NAMALWA (cell line): ENCODE data around the gene KCNK4.
"Not testable (repeated sequence)": the region's sequence is repeated elsewhere in the genome, so short reads cannot be mapped to it uniquely, and the experiment has no call there.

ENCODE experiments used
- DNase-seq: peaks from one replicate; pipeline ENCODE4 v3.0.0-alpha.2; 2015; ENCODE audit warnings: low spot score

The KCNK4 gene

DNA sequence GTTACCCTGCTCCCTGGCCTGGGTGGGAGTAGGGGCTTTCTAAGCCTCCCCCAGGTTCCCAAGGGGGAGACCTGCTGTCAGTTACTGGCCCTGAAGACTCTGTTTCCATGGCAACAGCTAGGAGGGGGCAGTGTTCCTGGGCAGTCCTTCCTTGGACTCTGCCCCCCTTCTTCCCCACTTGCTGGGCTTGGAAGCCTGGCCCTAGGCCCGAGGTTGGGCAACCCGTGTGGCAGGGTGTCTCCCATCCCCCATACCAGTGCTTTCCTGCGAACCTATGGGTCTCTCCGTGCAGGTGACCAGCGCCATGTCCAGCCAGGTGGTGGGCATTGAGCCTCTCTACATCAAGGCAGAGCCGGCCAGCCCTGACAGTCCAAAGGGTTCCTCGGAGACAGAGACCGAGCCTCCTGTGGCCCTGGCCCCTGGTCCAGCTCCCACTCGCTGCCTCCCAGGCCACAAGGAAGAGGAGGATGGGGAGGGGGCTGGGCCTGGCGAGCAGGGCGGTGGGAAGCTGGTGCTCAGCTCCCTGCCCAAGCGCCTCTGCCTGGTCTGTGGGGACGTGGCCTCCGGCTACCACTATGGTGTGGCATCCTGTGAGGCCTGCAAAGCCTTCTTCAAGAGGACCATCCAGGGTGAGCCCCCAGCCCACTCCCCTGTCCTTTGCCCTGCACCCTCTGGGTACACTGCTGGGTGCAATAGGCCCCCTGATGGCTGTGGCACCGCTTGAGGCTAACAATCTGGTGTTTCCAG is 15.9 kb downstream of the KCNK4 start:
- DNase-seq = no peak

DNA sequence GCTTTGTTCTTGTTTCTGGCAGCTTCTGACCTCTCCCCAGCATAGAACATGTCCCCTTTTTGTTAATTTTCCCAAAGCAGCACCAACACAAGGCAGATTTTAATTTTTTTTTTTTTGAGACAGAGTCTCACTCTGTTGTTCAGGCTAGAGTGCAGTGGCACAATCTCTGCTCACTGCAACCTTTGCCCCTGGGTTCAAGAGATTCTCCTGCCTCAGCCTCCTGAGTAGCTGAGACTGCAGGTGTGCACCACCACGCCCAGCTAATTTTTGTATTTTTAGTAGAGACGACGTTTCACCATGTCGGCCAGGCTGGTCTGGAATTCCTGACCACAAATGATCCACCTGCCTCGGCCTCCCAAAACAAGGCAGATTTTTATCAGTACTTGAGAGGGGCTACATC is 16.7 kb downstream of the KCNK4 start:
- not testable (repeated sequence) for DNase-seq

- DNase-seq = no peak
These were observed 21.8 kb downstream of the KCNK4 start for GRCh38 chr11:64312947-64313346.

GRCh38 chr11:64313491-64314145 is 22.5 kb downstream of the KCNK4 start:
- no peak for DNase-seq

DNA sequence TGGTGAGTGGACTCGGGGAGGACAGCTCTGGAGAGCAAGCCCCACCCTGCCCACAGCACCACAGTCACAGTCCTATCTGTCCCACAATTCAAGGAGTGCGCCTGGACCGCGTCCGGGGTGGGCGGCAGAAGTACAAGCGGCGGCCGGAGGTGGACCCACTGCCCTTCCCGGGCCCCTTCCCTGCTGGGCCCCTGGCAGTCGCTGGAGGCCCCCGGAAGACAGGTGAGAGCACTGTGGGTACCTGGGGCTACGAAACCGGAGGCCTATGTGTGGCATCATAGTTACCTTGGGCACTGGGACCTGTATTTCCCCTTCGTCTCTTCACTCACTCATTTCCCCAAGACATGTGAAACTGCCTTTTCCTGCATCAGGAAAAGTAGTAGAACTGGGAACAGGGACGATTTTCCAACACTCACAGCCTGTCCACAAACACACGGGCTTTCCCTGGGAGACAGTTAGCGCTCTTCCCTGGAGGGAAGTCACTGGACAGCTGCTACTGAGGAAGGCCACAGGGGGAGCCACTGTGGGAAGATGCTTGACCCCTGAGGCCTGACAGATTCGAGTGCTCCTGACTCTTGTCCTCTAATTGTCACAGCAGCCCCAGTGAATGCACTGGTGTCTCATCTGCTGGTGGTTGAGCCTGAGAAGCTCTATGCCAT is 23.2 kb downstream of the KCNK4 start:
- no peak for DNase-seq

GRCh38 chr11:64314805-64315561 is 23.9 kb downstream of the KCNK4 start:
- no peak for DNase-seq

DNA sequence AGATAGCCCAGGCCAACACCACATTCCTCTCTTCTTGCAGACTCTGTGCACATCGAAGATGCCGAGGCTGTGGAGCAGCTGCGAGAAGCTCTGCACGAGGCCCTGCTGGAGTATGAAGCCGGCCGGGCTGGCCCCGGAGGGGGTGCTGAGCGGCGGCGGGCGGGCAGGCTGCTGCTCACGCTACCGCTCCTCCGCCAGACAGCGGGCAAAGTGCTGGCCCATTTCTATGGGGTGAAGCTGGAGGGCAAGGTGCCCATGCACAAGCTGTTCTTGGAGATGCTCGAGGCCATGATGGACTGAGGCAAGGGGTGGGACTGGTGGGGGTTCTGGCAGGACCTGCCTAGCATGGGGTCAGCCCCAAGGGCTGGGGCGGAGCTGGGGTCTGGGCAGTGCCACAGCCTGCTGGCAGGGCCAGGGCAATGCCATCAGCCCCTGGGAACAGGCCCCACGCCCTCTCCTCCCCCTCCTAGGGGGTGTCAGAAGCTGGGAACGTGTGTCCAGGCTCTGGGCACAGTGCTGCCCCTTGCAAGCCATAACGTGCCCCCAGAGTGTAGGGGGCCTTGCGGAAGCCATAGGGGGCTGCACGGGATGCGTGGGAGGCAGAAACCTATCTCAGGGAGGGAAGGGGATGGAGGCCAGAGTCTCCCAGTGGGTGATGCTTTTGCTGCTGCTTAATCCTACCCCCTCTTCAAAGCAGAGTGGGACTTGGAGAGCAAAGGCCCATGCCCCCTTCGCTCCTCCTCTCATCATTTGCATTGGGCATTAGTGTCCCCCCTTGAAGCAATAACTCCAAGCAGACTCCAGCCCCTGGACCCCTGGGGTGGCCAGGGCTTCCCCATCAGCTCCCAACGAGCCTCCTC is 24.8 kb downstream of the KCNK4 start:
- DNase-seq = not testable (repeated sequence)

DNA sequence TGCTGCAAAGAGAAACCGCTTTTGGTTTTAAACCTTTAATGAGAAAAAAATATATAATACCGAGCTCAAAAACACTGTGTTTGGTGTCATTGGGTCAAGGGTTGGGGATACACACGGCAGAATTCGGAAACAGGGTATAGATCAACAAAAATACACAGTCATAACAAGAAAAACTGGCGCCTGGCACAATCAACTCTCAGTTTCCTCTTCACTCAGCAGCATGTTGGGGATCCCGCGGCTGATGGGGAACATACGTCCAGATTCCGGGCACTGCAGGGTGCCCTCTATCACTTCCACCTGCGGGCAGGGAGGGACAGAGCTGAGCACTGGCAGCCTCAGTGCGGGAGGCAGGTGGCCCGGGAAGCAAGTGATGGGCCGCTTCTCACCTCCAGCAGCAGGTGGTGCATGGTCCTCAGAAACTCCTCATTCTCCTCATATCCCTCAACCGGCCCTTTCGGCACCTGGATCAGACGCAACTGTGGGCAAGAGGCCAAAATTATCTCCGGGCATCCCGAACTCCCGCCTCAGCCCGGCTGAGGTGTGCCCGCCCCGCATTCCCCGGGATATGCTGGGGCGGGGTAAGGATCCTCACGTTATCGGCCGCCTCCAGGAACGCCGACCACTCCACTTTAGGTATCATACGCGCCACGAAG is 25.7 kb downstream of the KCNK4 start:
- peak; percentile 67 for DNase-seq

DNA sequence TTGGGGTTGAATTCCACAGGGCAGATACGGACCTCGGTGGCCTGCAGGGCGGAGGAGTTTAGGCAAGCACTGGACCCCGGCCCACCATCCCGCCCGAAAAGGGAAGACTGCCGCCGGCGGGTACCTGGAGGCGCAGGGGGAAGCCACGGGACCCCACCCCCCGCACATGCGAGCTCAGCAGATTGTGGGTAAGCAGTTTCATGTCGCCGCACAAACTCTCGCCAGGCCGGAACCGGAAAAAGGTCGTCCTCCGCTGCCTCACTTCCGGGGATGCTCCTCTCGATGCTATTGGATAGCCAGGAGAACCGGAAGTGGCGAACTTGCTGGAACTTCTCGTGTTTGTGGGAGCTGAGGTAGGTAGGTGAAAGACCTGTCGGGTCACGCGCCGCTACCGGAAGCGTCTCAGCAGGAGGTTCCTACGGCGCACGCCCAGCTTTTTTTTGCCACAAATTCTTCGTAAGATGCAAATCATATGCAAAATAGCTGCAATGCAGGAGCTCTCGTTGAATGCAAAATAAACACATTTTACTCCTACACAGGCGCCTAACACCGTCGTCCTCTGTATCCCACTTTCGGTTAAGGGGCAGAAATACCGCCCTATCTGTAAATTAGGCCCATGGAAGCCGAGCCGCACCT is 26.3 kb downstream of the KCNK4 start, which contains the start of gene TRMT112:
TRMT112 (minus strand) TSS at position 235 of the 636 bp plus-strand sequence; CDS start at position 202, 33 bp downstream.
- DNase-seq = peak; percentile 99

DNA sequence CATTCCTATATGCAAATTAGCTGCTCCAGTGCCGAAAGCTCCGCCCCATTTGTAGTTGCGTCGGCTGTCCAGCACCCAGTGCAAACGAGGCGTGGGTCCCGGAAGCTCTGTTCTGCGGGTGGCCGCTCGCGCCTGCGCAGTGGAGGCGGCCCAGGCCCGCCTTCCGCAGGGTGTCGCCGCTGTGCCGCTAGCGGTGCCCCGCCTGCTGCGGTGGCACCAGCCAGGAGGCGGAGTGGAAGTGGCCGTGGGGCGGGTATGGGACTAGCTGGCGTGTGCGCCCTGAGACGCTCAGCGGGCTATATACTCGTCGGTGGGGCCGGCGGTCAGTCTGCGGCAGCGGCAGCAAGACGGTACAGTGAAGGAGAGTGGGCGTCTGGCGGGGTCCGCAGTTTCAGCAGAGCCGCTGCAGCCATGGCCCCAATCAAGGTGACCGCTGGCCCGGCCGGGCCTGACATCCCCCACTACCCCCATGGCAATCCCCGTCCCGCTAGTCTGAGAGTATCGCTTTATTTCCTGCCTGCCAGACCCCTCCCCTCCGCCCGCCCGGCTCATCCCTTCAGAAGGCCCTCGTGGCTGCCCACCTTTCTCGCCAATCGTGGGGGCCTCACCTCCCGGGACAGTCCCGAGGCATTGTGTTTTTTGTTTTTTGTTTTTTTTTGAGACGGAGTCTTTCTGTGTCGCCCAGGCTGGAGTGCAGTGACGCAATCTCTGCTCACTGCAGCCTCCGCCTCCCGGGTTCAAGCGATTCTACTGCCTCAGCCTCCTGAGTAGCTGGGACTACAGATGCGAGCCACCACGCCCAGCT is 27.1 kb downstream of the KCNK4 start, which contains the start of gene PRDX5:
PRDX5 (plus strand) TSS at position 161 of the 805 bp plus-strand sequence; CDS start at position 256, 95 bp downstream.
- peak; percentile 98 for DNase-seq

GRCh38 chr11:64318766-64319761 is 28.0 kb downstream of the KCNK4 start:
- no peak for DNase-seq

DNA sequence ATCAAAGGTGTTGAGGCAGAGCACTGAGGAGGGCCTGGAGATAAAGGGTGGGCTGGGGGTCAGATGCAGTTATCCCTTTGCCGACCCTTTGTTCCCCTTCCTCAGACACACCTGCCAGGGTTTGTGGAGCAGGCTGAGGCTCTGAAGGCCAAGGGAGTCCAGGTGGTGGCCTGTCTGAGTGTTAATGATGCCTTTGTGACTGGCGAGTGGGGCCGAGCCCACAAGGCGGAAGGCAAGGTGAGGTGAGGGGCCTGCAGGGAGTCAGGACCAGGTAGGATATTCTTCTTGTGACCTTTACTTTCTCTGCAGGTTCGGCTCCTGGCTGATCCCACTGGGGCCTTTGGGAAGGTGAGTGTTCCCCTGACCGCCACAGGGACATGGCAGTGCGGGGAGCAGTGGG is 29.5 kb downstream of the KCNK4 start:
- DNase-seq = no peak

DNA sequence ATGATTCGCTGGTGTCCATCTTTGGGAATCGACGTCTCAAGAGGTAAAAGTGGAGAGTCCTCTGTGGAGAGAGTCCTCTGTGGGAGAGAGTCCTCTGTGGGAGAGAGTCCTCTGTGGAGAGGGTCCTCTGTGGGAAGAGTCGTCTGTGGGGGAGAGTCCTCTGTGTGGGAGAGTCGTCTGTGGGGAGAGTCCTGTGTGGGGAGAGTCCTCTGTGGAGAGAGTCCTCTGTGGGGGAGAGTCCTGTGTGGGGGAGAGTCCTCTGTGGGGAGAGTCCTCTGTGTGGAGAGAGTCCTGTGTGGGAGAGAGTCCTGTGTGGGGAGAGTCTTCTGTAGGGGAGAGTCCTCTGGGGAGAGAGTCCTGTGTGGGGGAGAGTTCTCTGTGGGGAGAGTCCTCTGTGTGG is 29.9 kb downstream of the KCNK4 start:
- no peak for DNase-seq

- DNase-seq = no peak
These were observed 30.4 kb downstream of the KCNK4 start for GRCh38 chr11:64321533-64321932.

DNA sequence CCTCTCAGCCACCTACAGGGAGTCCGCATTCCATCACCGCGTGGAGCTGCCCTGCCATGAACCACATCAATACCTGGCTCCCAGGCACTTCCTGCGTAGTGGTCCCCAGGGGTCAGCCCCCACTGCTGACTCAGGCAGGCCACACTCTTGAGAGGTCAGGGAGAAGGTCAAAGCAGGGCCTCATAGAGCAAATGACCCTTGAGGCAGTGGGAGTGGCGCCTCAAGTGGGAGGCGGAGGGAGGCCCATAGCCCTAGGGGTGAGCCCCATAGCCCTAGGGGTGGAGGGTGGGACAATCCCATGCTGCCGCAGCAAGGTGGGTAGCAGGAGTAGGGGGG is 31.8 kb downstream of the KCNK4 start:
- DNase-seq = no peak

DNA sequence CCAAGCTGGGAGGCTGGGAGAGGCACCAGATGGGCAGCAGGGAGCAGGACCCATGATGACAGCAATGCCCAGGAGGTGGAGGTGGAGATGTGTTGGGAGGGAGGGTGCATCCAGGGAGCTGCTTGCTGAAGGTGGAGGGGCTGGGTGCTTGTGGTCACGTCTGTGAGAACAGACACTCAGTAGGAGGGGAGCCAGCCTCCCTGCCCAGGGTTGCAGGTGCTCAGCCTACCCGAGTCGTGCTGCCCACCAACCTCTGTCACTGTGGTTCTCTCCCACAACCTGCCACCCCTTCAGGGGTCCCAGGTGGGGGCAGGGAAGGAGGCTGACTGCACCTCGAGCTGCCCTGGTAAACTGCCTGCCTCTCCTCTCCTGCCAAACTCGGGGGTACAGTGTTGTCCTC is 32.3 kb downstream of the KCNK4 start:
- DNase-seq = no peak

DNA sequence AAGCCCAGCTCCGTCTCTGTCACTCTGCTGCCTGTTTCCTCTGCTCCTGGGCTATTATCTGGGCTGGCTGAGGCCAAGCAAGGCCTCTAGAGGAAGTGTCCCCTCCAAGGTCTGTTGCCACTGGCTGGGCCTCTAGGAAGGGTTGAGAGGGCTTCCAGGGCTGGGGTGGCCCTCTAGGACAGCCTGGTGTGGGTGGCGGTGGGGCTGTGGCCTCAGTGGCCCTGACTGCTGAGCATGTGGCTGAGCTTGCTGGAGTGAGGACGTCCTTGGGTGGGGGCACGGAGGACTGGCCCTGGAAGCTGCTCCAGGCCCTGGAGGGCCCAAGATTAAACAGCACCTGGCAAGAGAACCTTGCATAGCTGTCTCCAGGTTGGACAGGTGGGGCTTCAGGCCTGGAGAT is 32.9 kb downstream of the KCNK4 start:
- DNase-seq = not testable (repeated sequence)
